Endothelial cell of umbilical vein (primary cell): ENCODE measurements around the gene PSAP. TPM values are rescaled to one million over a fixed set of nuclear protein-coding genes. Genes with fewer than 3 reads are reported as not detected.

Experiments used
- BruUV-seq: library from RNA; stranded (reverse); fragments of 400-500 nt; replicated peaks from 2 replicates; lab custom pipeline; 2021; lab: Mats Ljungman, UMichigan
- CTCF ChIA-PET: fragments of 300-600, 350-600 bp; sonication (Branson Sonifier 250); formaldehyde crosslinking; loops from one replicate; lab custom pipeline; 2021; ENCODE audit warnings: antibody characterized with exemption, inconsistent platforms; lab: Charles Lee
- POLR2A ChIA-PET: fragments of 300-600, 350-600 bp; sonication (Branson Sonifier 250); formaldehyde crosslinking; loops from one replicate; lab custom pipeline; 2021; ENCODE audit warnings: antibody characterized with exemption, inconsistent platforms; lab: Charles Lee
- DNase-seq: peaks from one replicate; pipeline ENCODE4 v3.0.0-alpha.2; 2011; ENCODE audit warnings: low read depth, low spot score
- FAIRE-seq: peaks from 2 replicates; lab custom pipeline; 2011; peaks lifted over from hg19 to GRCh38; lab: Jason Lieb, UNC
- H2AFZ ChIP-seq: 2 replicates; pipeline ENCODE4 v1.6.0; 2012; ENCODE audit warnings: low read depth, low read length, control low read depth, inconsistent platforms
- H3K27ac ChIP-seq: 2 replicates; pipeline ENCODE4 v1.5.1; 2011; ENCODE audit warnings: low read depth, mild to moderate bottlenecking, control low read depth, low read length, moderate library complexity; ENCODE audit not compliant: insufficient read depth
- H3K27me3 ChIP-seq, 2 experiments: 2 replicates each; pipeline versions ENCODE4 v1.6.0 to v1.6.1; 2011; ENCODE audit warnings: low read length in 2 of 2, mixed read lengths in 1 of 2; ENCODE audit not compliant: control insufficient read depth in 2 of 2, insufficient read depth in 2 of 2
- H3K36me3 ChIP-seq, 2 experiments: 2 replicates in 1 of 2; 3 replicates in 1 of 2; pipeline ENCODE4 v1.5.1; 2011; ENCODE audit warnings: low read length in 2 of 2, mild to moderate bottlenecking in 1 of 2, moderate library complexity in 1 of 2; ENCODE audit not compliant: control insufficient read depth in 2 of 2, insufficient read depth in 2 of 2; ENCODE audit errors: extremely low read depth in 1 of 2
- H3K4me1 ChIP-seq: 3 replicates; pipeline ENCODE4 v1.5.1; 2011; ENCODE audit warnings: mild to moderate bottlenecking, low read length; ENCODE audit not compliant: control insufficient read depth, insufficient read depth; ENCODE audit errors: extremely low read depth
- H3K4me2 ChIP-seq: 2 replicates; pipeline ENCODE4 v1.6.1; 2011; ENCODE audit warnings: low read length, control low read depth, mixed read lengths; ENCODE audit not compliant: insufficient read depth
- H3K4me3 ChIP-seq, 3 experiments: fragments of 200-600 bp in 1 of 3; sonication (generic), shearing (Covaris generic) in 1 of 3; replicated peaks in 1 of 3; 2 replicates each; pipeline ENCODE4 v1.5.1; 2011 to 2016; ENCODE audit warnings: control low read depth in 3 of 3, low read length in 3 of 3, mild to moderate bottlenecking in 2 of 3, inconsistent platforms in 1 of 3, low read depth in 1 of 3, moderate library complexity in 1 of 3; ENCODE audit not compliant: insufficient read depth in 1 of 3
- H3K79me2 ChIP-seq: 2 replicates; pipeline ENCODE4 v1.6.0; 2012; ENCODE audit warnings: low read length, inconsistent platforms; ENCODE audit not compliant: control insufficient read depth, insufficient read depth
- H3K9ac ChIP-seq: replicated peaks from 2 replicates; pipeline ENCODE3; 2011; ENCODE audit warnings: low read length, control low read depth; ENCODE audit not compliant: insufficient read depth; ENCODE audit errors: extremely low read depth
- H3K9me1 ChIP-seq: replicated peaks from 3 replicates; pipeline ENCODE4 v1.6.0; 2011; ENCODE audit warnings: mild to moderate bottlenecking, low read length; ENCODE audit not compliant: control insufficient read depth, insufficient read depth; ENCODE audit errors: extremely low read depth
- H3K9me3 ChIP-seq: replicated peaks from 2 replicates; pipeline ENCODE4 v1.5.1; 2012; ENCODE audit warnings: low read length, inconsistent platforms; ENCODE audit not compliant: control insufficient read depth, insufficient read depth
- H4K20me1 ChIP-seq: replicated peaks from 2 replicates; pipeline ENCODE3; 2011; ENCODE audit warnings: mild to moderate bottlenecking, low read length; ENCODE audit not compliant: control insufficient read depth, insufficient read depth; ENCODE audit errors: extremely low read depth
- EZH2 ChIP-seq: IDR thresholded peaks from 2 replicates; pipeline ENCODE4 v1.6.1; 2012; ENCODE audit warnings: borderline replicate concordance, low read depth, mild to moderate bottlenecking, moderate library complexity, low read length, inconsistent platforms; ENCODE audit not compliant: severe bottlenecking
- FOS ChIP-seq: IDR thresholded peaks from 2 replicates; pipeline ENCODE4 v1.6.1; 2011; ENCODE audit warnings: mild to moderate bottlenecking, low read length, moderate library complexity, borderline replicate concordance; ENCODE audit not compliant: insufficient read depth
- GATA2 ChIP-seq: IDR thresholded peaks from 2 replicates; pipeline ENCODE4 v1.7.0; 2011; ENCODE audit warnings: low read depth, mild to moderate bottlenecking, moderate library complexity, mixed read lengths, low read length; ENCODE audit not compliant: insufficient read length, insufficient read depth
- JUN ChIP-seq: IDR thresholded peaks from 2 replicates; pipeline ENCODE4 v1.6.1; 2011; ENCODE audit warnings: borderline replicate concordance, low read depth; ENCODE audit not compliant: insufficient read length, insufficient read depth
- MYC ChIP-seq: IDR thresholded peaks from one replicate; pipeline ENCODE4 v1.6.1; 2011; ENCODE audit warnings: mild to moderate bottlenecking, low read depth, low read length
- POLR2A ChIP-seq: IDR thresholded peaks from 2 replicates; pipeline ENCODE4 v1.6.1; 2012; ENCODE audit warnings: low read depth, mild to moderate bottlenecking, control low read depth, low read length
- POLR2AphosphoS5 ChIP-seq: IDR thresholded peaks from 2 replicates; pipeline ENCODE4 v1.6.1; 2012; ENCODE audit warnings: low read depth, mild to moderate bottlenecking, control low read depth, low read length, moderate library complexity; ENCODE audit not compliant: insufficient read depth
- dilution Hi-C: fragments of 300-500 bp; cut with MboI; formaldehyde crosslinking; loops from one replicate; pipeline ENCODE4 v1.15.0; 2019; ENCODE audit warnings: low sequenced_read_pairs; ENCODE audit not compliant: extremely low pct_ligation_motif_present
- intact Hi-C: fragments of 100-400 bp; cut with micrococcal nuclease; formaldehyde crosslinking; loops from one replicate; pipeline ENCODE4 v1.10.0; 2022
- polyA plus RNA-seq, 4 experiments: library from polyadenylated mRNA; depleted of rRNA in 3 of 4; stranded (reverse) in 3 of 4; unstranded in 1 of 4; fragments of >200 nt; gene quantifications; 2 replicates each; pipeline versions ENCODE4 v1.2.1 to v1.2.3, GENCODE V29; 2011 to 2012; ENCODE audit warnings: missing spikeins in 1 of 4
- total RNA-seq: library from RNA; stranded (reverse); gene quantifications from 2 replicates; pipeline ENCODE4 v1.2.3, GENCODE V29; 2021
- TF ChIP-seq, protein P1 (sequence below), 2 donors: IDR thresholded peaks; 1 replicate in 1 of 2; 2 replicates in 1 of 2; pipeline ENCODE4 v1.5.1; 2011; ENCODE audit warnings: low read length in 2 of 2, mild to moderate bottlenecking in 2 of 2, moderate library complexity in 2 of 2, control low read depth in 1 of 2, inconsistent platforms in 1 of 2, low read depth in 1 of 2; ENCODE audit not compliant: insufficient read depth in 1 of 2; ENCODE audit errors: extremely low read depth in 1 of 2
- TF ChIP-seq, protein P2 (sequence below): IDR thresholded peaks from 2 replicates; pipeline ENCODE4 v1.6.1; 2011; ENCODE audit not compliant: insufficient read depth, insufficient read length

The PSAP gene
- total and polyA plus RNA-seq, 2 donors (not counting 3 experiments of a cell fraction or from before 2014, with no cell fraction given) = 644 to 1,476 TPM

DNA sequence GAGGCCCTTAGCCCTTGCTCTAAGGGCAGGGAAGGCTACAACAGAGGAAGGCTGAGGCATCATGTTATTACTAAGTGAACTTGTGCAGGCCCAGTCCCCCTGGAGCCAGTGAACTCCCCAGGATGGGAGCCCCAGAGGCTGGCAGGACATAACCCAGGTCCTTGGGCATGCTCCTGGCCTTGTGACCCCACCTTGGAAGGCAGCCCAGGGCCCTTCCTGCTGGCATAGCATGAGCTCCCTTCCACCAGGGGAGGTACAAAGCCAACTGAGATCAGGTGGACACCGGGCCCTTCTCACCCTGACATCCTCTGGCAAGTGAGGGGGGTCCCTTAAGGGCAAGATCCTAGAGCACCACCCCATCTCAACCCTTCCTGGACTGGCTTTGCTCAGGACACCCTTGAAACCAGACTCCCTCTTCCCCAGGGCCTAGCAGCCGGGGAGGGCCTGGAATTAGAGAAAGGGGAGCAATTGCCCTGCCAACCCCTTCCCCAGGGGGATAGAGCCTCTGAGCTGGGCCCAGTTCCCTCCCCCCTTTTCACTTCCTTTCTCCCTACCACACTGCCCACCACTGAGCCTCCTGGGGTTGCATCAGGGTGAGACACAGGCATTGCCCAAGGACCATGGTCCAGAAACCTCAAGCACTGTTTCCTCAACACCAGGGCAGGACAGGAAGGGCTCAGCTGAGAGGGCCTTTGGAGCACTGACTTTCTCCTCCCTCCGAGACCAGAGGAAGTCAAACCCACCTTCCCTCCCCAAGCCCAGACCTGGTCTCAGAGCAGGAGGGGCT is 75.9 kb downstream of the PSAP start:
- dilution Hi-C loops = no loop called here
- Histone ChIP-seq H3K27ac (no peak overlapping the region), H3K4me2 (no peak overlapping the region), H4K20me1 (no peaks in the 10 kb centered on the region), H3K4me3 (no peak overlapping the region), H3K36me3 (no peaks in the 10 kb centered on the region), H3K9ac (no peak overlapping the region), H3K79me2 (no peaks in the 10 kb centered on the region), H3K27me3 (no peaks in the 10 kb centered on the region), H3K4me1 (peaks cover 10% of the 10 kb centered on the region), H3K9me3 (no peaks in the 10 kb centered on the region), H3K9me1 (no peaks in the 10 kb centered on the region), H2AFZ (no peak overlapping the region)
- intact Hi-C loops = no loop called here
- BruUV-seq = no TSS peak
- POLR2A ChIA-PET = no interaction called here
- TF ChIP-seq, protein P1, sequence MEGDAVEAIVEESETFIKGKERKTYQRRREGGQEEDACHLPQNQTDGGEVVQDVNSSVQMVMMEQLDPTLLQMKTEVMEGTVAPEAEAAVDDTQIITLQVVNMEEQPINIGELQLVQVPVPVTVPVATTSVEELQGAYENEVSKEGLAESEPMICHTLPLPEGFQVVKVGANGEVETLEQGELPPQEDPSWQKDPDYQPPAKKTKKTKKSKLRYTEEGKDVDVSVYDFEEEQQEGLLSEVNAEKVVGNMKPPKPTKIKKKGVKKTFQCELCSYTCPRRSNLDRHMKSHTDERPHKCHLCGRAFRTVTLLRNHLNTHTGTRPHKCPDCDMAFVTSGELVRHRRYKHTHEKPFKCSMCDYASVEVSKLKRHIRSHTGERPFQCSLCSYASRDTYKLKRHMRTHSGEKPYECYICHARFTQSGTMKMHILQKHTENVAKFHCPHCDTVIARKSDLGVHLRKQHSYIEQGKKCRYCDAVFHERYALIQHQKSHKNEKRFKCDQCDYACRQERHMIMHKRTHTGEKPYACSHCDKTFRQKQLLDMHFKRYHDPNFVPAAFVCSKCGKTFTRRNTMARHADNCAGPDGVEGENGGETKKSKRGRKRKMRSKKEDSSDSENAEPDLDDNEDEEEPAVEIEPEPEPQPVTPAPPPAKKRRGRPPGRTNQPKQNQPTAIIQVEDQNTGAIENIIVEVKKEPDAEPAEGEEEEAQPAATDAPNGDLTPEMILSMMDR (IDR thresholded peaks at IDR 0.05; ENCODE audit: extremely low read depth in 1 of 2, insufficient read depth in 1 of 2, low read depth in 1 of 2, low read length in 2 of 2) = no peak
- no peak for TF ChIP-seq GATA2
- TF ChIP-seq EZH2 = no peak
- TF ChIP-seq FOS = no peak
- no peak for TF ChIP-seq MYC
- TF ChIP-seq POLR2A = no peak
- no peak for TF ChIP-seq POLR2AphosphoS5
- TF ChIP-seq, protein P2, sequence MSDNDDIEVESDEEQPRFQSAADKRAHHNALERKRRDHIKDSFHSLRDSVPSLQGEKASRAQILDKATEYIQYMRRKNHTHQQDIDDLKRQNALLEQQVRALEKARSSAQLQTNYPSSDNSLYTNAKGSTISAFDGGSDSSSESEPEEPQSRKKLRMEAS = no peak
- TF ChIP-seq JUN = no peak
- CTCF ChIA-PET = interaction anchor here (1.2 to 3.8 kb wide), 2 partner anchors 37 to 121 kb away, joined by 3 to 14 read pairs; no protein-coding TSS in a partner anchor
- DNase-seq (no peak), FAIRE-seq (no peak)
